HG03378 (cell line): ENCODE data around the gene CACNG5.
"Not testable (repeated sequence)": the region's sequence is repeated elsewhere in the genome, so short reads cannot be mapped to it uniquely, and the experiment has no call there.

ENCODE experiments used
- ATAC-seq: cut with Tn5 transposase; IDR thresholded peaks from one replicate; pipeline ENCODE4 v1.9.1; 2021; ENCODE audit warnings: mild to moderate bottlenecking, moderate library complexity; ENCODE audit not compliant: unreplicated experiment

CACNG5 gene

GRCh38 chr17:66903296-66903695 is 68.4 kb downstream of the CACNG5 start:
- ATAC-seq, result not testable (repeated sequence)

- no peak for ATAC-seq
Observed at GRCh38 chr17:66903781-66904180, 68.9 kb downstream of the CACNG5 start.

GRCh38 chr17:66904760-66905624 is 70.1 kb downstream of the CACNG5 start:
- no peak for ATAC-seq

- ATAC-seq, result peak; percentile 53
Observed at GRCh38 chr17:66906321-66907278, 71.7 kb downstream of the CACNG5 start.

GRCh38 chr17:66909804-66910373 is 75.0 kb downstream of the CACNG5 start:
- ATAC-seq, result no peak

GRCh38 chr17:66910651-66911285 is 75.9 kb downstream of the CACNG5 start:
- no peak for ATAC-seq

GRCh38 chr17:66915204-66915611 is 80.3 kb downstream of the CACNG5 start:
- ATAC-seq, result no peak

GRCh38 chr17:66915792-66916191 is 80.9 kb downstream of the CACNG5 start:
- no peak for ATAC-seq

- ATAC-seq, result no peak
Observed at GRCh38 chr17:66916946-66917345, 82.0 kb downstream of the CACNG5 start.

GRCh38 chr17:66918896-66919295 is 84.0 kb downstream of the CACNG5 start:
- no peak for ATAC-seq

- no peak for ATAC-seq
Observed at GRCh38 chr17:66920435-66920834, 85.5 kb downstream of the CACNG5 start.

- no peak for ATAC-seq
Observed at GRCh38 chr17:66920950-66921349, 86.0 kb downstream of the CACNG5 start.

GRCh38 chr17:66923886-66924285 is 89.0 kb downstream of the CACNG5 start:
- no peak for ATAC-seq

GRCh38 chr17:66925811-66926500 is 91.0 kb downstream of the CACNG5 start:
- ATAC-seq, result no peak

- ATAC-seq, result no peak
Observed at GRCh38 chr17:66928949-66929348, 94.0 kb downstream of the CACNG5 start.

GRCh38 chr17:66929591-66929990 is 94.7 kb downstream of the CACNG5 start:
- no peak for ATAC-seq

- ATAC-seq, result no peak
Observed at GRCh38 chr17:66930933-66931332, 96.0 kb downstream of the CACNG5 start.

- ATAC-seq, result no peak
Observed at GRCh38 chr17:66932311-66932710, 97.4 kb downstream of the CACNG5 start.

- no peak for ATAC-seq
Observed at GRCh38 chr17:66934040-66934439, 99.1 kb downstream of the CACNG5 start.
